ENCODE data around the gene FAIM2.
"Not testable (repeated sequence)": the region's sequence is repeated elsewhere in the genome, so short reads cannot be mapped to it uniquely, and the experiment has no call there.

The FAIM2 gene

GRCh38 chr12:49863946-49864797 lies 39.5 kb downstream of the FAIM2 start:
- no peak for DNase-seq (ENCODE audit: low spot score)

GRCh38 chr12:49860921-49861320 lies 42.8 kb downstream of the FAIM2 start:
- not testable (repeated sequence) for DNase-seq (ENCODE audit: low spot score)

GRCh38 chr12:49855890-49856289 lies 47.8 kb downstream of the FAIM2 start:
- DNase-seq (ENCODE audit: low spot score), result not testable (repeated sequence)

GRCh38 chr12:49854976-49855375 lies 48.7 kb downstream of the FAIM2 start:
- DNase-seq (ENCODE audit: low spot score), result no peak

- DNase-seq (ENCODE audit: low spot score), result no peak
Measured at GRCh38 chr12:49853671-49854070, 50.0 kb downstream of the FAIM2 start.

GRCh38 chr12:49847161-49847560 lies 56.5 kb downstream of the FAIM2 start:
- DNase-seq (ENCODE audit: low spot score), result no peak

- DNase-seq (ENCODE audit: low spot score), result no peak
Measured at GRCh38 chr12:49846032-49846431, 57.7 kb downstream of the FAIM2 start.

GRCh38 chr12:49843876-49844437 lies 59.7 kb downstream of the FAIM2 start:
- DNase-seq (ENCODE audit: low spot score), result no peak

GRCh38 chr12:49843411-49843810 lies 60.3 kb downstream of the FAIM2 start:
- DNase-seq (ENCODE audit: low spot score), result no peak

GRCh38 chr12:49842519-49843352 lies 61.0 kb downstream of the FAIM2 start, which contains the start of gene BCDIN3D:
TSS of gene BCDIN3D (minus strand) at chr12:49843106. CDS start at chr12:49843087, 19 bp downstream.
- DNase-seq (ENCODE audit: low spot score), result peak; percentile 94

- peak; percentile 74 for DNase-seq (ENCODE audit: low spot score)
Measured at GRCh38 chr12:49838973-49839633, 64.6 kb downstream of the FAIM2 start.

GRCh38 chr12:49832836-49833421 lies 70.8 kb downstream of the FAIM2 start:
- peak; percentile 40 for DNase-seq (ENCODE audit: low spot score)

GRCh38 chr12:49831717-49832116 lies 72.0 kb downstream of the FAIM2 start:
- no peak for DNase-seq (ENCODE audit: low spot score)

- peak; percentile 97 for DNase-seq (ENCODE audit: low spot score)
Measured at GRCh38 chr12:49828133-49829091, 75.3 kb downstream of the FAIM2 start, which contains the start of gene NCKAP5L. TSS of gene NCKAP5L (minus strand) at chr12:49828413. CDS start at chr12:49804044, 24,369 bp downstream.

- DNase-seq (ENCODE audit: low spot score), result peak; percentile 57
Measured at GRCh38 chr12:49827401-49828099, 76.2 kb downstream of the FAIM2 start.

GRCh38 chr12:49827051-49827400 lies 76.7 kb downstream of the FAIM2 start:
- no peak for DNase-seq (ENCODE audit: low spot score)

- no peak for DNase-seq (ENCODE audit: low spot score)
Measured at GRCh38 chr12:49825971-49826421, 77.7 kb downstream of the FAIM2 start.

- DNase-seq (ENCODE audit: low spot score), result no peak
Measured at GRCh38 chr12:49825360-49825970, 78.2 kb downstream of the FAIM2 start.

GRCh38 chr12:49824895-49825294 lies 78.8 kb downstream of the FAIM2 start:
- DNase-seq (ENCODE audit: low spot score), result no peak
